Endothelial cell of umbilical vein (primary cell): ENCODE results near the gene PCYT1B. TPM values are rescaled to one million over a fixed set of nuclear protein-coding genes. Genes with fewer than 3 reads are reported as not detected.

ENCODE experiments used
- BruUV-seq: library from RNA; stranded (reverse); fragments of 400-500 nt; replicated peaks from 2 replicates; lab custom pipeline; 2021; lab: Mats Ljungman, UMichigan
- CTCF ChIA-PET: fragments of 300-600, 350-600 bp; sonication (Branson Sonifier 250); formaldehyde crosslinking; loops from one replicate; lab custom pipeline; 2021; ENCODE audit warnings: antibody characterized with exemption, inconsistent platforms; lab: Charles Lee
- POLR2A ChIA-PET: fragments of 300-600, 350-600 bp; sonication (Branson Sonifier 250); formaldehyde crosslinking; loops from one replicate; lab custom pipeline; 2021; ENCODE audit warnings: antibody characterized with exemption, inconsistent platforms; lab: Charles Lee
- DNase-seq: peaks from one replicate; pipeline ENCODE4 v3.0.0-alpha.2; 2011; ENCODE audit warnings: low read depth, low spot score
- FAIRE-seq: peaks from 2 replicates; lab custom pipeline; 2011; peaks lifted over from hg19 to GRCh38; lab: Jason Lieb, UNC
- H2AFZ ChIP-seq: 2 replicates; pipeline ENCODE4 v1.6.0; 2012; ENCODE audit warnings: low read depth, low read length, control low read depth, inconsistent platforms
- H3K27ac ChIP-seq: 2 replicates; pipeline ENCODE4 v1.5.1; 2011; ENCODE audit warnings: low read depth, mild to moderate bottlenecking, control low read depth, low read length, moderate library complexity; ENCODE audit not compliant: insufficient read depth
- H3K27me3 ChIP-seq, 2 experiments: 2 replicates each; pipeline versions ENCODE4 v1.6.0 to v1.6.1; 2011; ENCODE audit warnings: low read length in 2 of 2, mixed read lengths in 1 of 2; ENCODE audit not compliant: control insufficient read depth in 2 of 2, insufficient read depth in 2 of 2
- H3K36me3 ChIP-seq, 2 experiments: 2 replicates in 1 of 2; 3 replicates in 1 of 2; pipeline ENCODE4 v1.5.1; 2011; ENCODE audit warnings: low read length in 2 of 2, mild to moderate bottlenecking in 1 of 2, moderate library complexity in 1 of 2; ENCODE audit not compliant: control insufficient read depth in 2 of 2, insufficient read depth in 2 of 2; ENCODE audit errors: extremely low read depth in 1 of 2
- H3K4me1 ChIP-seq: 3 replicates; pipeline ENCODE4 v1.5.1; 2011; ENCODE audit warnings: mild to moderate bottlenecking, low read length; ENCODE audit not compliant: control insufficient read depth, insufficient read depth; ENCODE audit errors: extremely low read depth
- H3K4me2 ChIP-seq: 2 replicates; pipeline ENCODE4 v1.6.1; 2011; ENCODE audit warnings: low read length, control low read depth, mixed read lengths; ENCODE audit not compliant: insufficient read depth
- H3K4me3 ChIP-seq, 3 experiments: fragments of 200-600 bp in 1 of 3; sonication (generic), shearing (Covaris generic) in 1 of 3; replicated peaks in 1 of 3; 2 replicates each; pipeline ENCODE4 v1.5.1; 2011 to 2016; ENCODE audit warnings: control low read depth in 3 of 3, low read length in 3 of 3, mild to moderate bottlenecking in 2 of 3, inconsistent platforms in 1 of 3, low read depth in 1 of 3, moderate library complexity in 1 of 3; ENCODE audit not compliant: insufficient read depth in 1 of 3
- H3K79me2 ChIP-seq: 2 replicates; pipeline ENCODE4 v1.6.0; 2012; ENCODE audit warnings: low read length, inconsistent platforms; ENCODE audit not compliant: control insufficient read depth, insufficient read depth
- H3K9ac ChIP-seq: replicated peaks from 2 replicates; pipeline ENCODE3; 2011; ENCODE audit warnings: low read length, control low read depth; ENCODE audit not compliant: insufficient read depth; ENCODE audit errors: extremely low read depth
- H3K9me1 ChIP-seq: replicated peaks from 3 replicates; pipeline ENCODE4 v1.6.0; 2011; ENCODE audit warnings: mild to moderate bottlenecking, low read length; ENCODE audit not compliant: control insufficient read depth, insufficient read depth; ENCODE audit errors: extremely low read depth
- H3K9me3 ChIP-seq: replicated peaks from 2 replicates; pipeline ENCODE4 v1.5.1; 2012; ENCODE audit warnings: low read length, inconsistent platforms; ENCODE audit not compliant: control insufficient read depth, insufficient read depth
- H4K20me1 ChIP-seq: replicated peaks from 2 replicates; pipeline ENCODE3; 2011; ENCODE audit warnings: mild to moderate bottlenecking, low read length; ENCODE audit not compliant: control insufficient read depth, insufficient read depth; ENCODE audit errors: extremely low read depth
- CTCF ChIP-seq, 2 donors: IDR thresholded peaks; 1 replicate in 1 of 2; 2 replicates in 1 of 2; pipeline ENCODE4 v1.5.1; 2011; ENCODE audit warnings: low read length in 2 of 2, mild to moderate bottlenecking in 2 of 2, moderate library complexity in 2 of 2, control low read depth in 1 of 2, inconsistent platforms in 1 of 2, low read depth in 1 of 2; ENCODE audit not compliant: insufficient read depth in 1 of 2; ENCODE audit errors: extremely low read depth in 1 of 2
- EZH2 ChIP-seq: IDR thresholded peaks from 2 replicates; pipeline ENCODE4 v1.6.1; 2012; ENCODE audit warnings: borderline replicate concordance, low read depth, mild to moderate bottlenecking, moderate library complexity, low read length, inconsistent platforms; ENCODE audit not compliant: severe bottlenecking
- FOS ChIP-seq: IDR thresholded peaks from 2 replicates; pipeline ENCODE4 v1.6.1; 2011; ENCODE audit warnings: mild to moderate bottlenecking, low read length, moderate library complexity, borderline replicate concordance; ENCODE audit not compliant: insufficient read depth
- GATA2 ChIP-seq: IDR thresholded peaks from 2 replicates; pipeline ENCODE4 v1.7.0; 2011; ENCODE audit warnings: low read depth, mild to moderate bottlenecking, moderate library complexity, mixed read lengths, low read length; ENCODE audit not compliant: insufficient read length, insufficient read depth
- JUN ChIP-seq: IDR thresholded peaks from 2 replicates; pipeline ENCODE4 v1.6.1; 2011; ENCODE audit warnings: borderline replicate concordance, low read depth; ENCODE audit not compliant: insufficient read length, insufficient read depth
- MAX ChIP-seq: IDR thresholded peaks from 2 replicates; pipeline ENCODE4 v1.6.1; 2011; ENCODE audit not compliant: insufficient read depth, insufficient read length
- MYC ChIP-seq: IDR thresholded peaks from one replicate; pipeline ENCODE4 v1.6.1; 2011; ENCODE audit warnings: mild to moderate bottlenecking, low read depth, low read length
- POLR2A ChIP-seq: IDR thresholded peaks from 2 replicates; pipeline ENCODE4 v1.6.1; 2012; ENCODE audit warnings: low read depth, mild to moderate bottlenecking, control low read depth, low read length
- POLR2AphosphoS5 ChIP-seq: IDR thresholded peaks from 2 replicates; pipeline ENCODE4 v1.6.1; 2012; ENCODE audit warnings: low read depth, mild to moderate bottlenecking, control low read depth, low read length, moderate library complexity; ENCODE audit not compliant: insufficient read depth
- dilution Hi-C: fragments of 300-500 bp; cut with MboI; formaldehyde crosslinking; loops from one replicate; pipeline ENCODE4 v1.15.0; 2019; ENCODE audit warnings: low sequenced_read_pairs; ENCODE audit not compliant: extremely low pct_ligation_motif_present
- intact Hi-C: fragments of 100-400 bp; cut with micrococcal nuclease; formaldehyde crosslinking; loops from one replicate; pipeline ENCODE4 v1.10.0; 2022
- polyA plus RNA-seq, 4 experiments: library from polyadenylated mRNA; depleted of rRNA in 3 of 4; stranded (reverse) in 3 of 4; unstranded in 1 of 4; fragments of >200 nt; gene quantifications; 2 replicates each; pipeline versions ENCODE4 v1.2.1 to v1.2.3, GENCODE V29; 2011 to 2012; ENCODE audit warnings: missing spikeins in 1 of 4
- total RNA-seq: library from RNA; stranded (reverse); gene quantifications from 2 replicates; pipeline ENCODE4 v1.2.3, GENCODE V29; 2021

Gene PCYT1B
- total and polyA plus RNA-seq, 2 donors (not counting 3 experiments of a cell fraction or from before 2014, with no cell fraction given): 0.33 to 1.3 TPM

GRCh38 chrX:24550166-24550565, 97.0 kb downstream of the PCYT1B start:
- Histone ChIP-seq H3K9me3 (no peaks in the 10 kb centered on the region), H3K4me3 (no peak overlapping the region), H3K36me3 (no peaks in the 10 kb centered on the region), H3K9ac (no peak overlapping the region), H3K27me3 (peaks cover 0 to 6% of the 10 kb centered on the region in 2 experiments), H3K9me1 (no peaks in the 10 kb centered on the region), H3K4me1 (no peaks in the 10 kb centered on the region), H2AFZ (no peak overlapping the region), H4K20me1 (no peaks in the 10 kb centered on the region), H3K4me2 (no peak overlapping the region), H3K27ac (no peak overlapping the region), H3K79me2 (no peaks in the 10 kb centered on the region)
- DNase-seq: no peak
- intact Hi-C loops (no loop called here), dilution Hi-C loops (no loop called here)
- ChIA-PET POLR2A (no interaction called here), CTCF (no interaction called here)
- BruUV-seq: no TSS peak
- FAIRE-seq: no peak
- TF ChIP-seq POLR2A (no peak), MAX (no peak), JUN (no peak), FOS (no peak), CTCF (IDR thresholded peaks at IDR 0.05; ENCODE audit: extremely low read depth in 1 of 2, insufficient read depth in 1 of 2, low read depth in 1 of 2, low read length in 2 of 2) (no peak), MYC (no peak), POLR2AphosphoS5 (no peak), EZH2 (no peak), GATA2 (no peak)
